Panc1 (cell line): ENCODE measurements around the gene KCNQ1.

Source experiments
- CTCF ChIP-seq: fragments of 450-650 bp; IDR thresholded peaks from 2 replicates; pipeline ENCODE4 v1.5.1; 2017; ENCODE audit warnings: mild to moderate bottlenecking
- POLR2AphosphoS5 ChIP-seq: IDR thresholded peaks from 2 replicates; pipeline ENCODE4 v1.6.1; 2012; ENCODE audit warnings: mild to moderate bottlenecking, low read depth, low read length, moderate library complexity
- REST ChIP-seq, 2 experiments: IDR thresholded peaks; 2 replicates each; pipeline ENCODE4 v1.6.1; 2011 to 2012; ENCODE audit warnings: low read depth in 2 of 2, control low read depth in 1 of 2, low read length in 1 of 2, mild to moderate bottlenecking in 1 of 2, moderate library complexity in 1 of 2; ENCODE audit not compliant: insufficient read depth in 1 of 2
- TCF7L2 ChIP-seq: IDR thresholded peaks from 2 replicates; pipeline ENCODE4 v1.6.1; 2011; ENCODE audit warnings: mild to moderate bottlenecking, low read depth, low read length, inconsistent platforms

GRCh38 chr11:2731130-2732125, 286.6 kb downstream of the KCNQ1 start:
- no peak for TF ChIP-seq CTCF
- TF ChIP-seq POLR2AphosphoS5, result no peak
- TF ChIP-seq REST (IDR thresholded peaks at IDR 0.05; ENCODE audit: insufficient read depth in 1 of 2, low read depth in 2 of 2, low read length in 1 of 2), result 0 out of 4 replicates have a peak, but pooled peaks of 1 of the 2 experiments have one; percentile 31
- TF ChIP-seq TCF7L2, result no peak
